Stimulated activated naive CD8-positive, alpha-beta T cell treated with anti-CD3 and anti-CD28 coated beads, Interleukin-15, Interleukin-2, amounts not matched to agents 100 ng/mL and 50 ng/mL, for 24 hours (primary cell): Measurements from ENCODE around the gene CYP4X1.
"Not testable (repeated sequence)": the region's sequence is repeated elsewhere in the genome, so short reads cannot be mapped to it uniquely, and the experiment has no call there.

Source experiments
- H3K27ac Mint-ChIP-seq: one replicate; pipeline ENCODE4 v1.8.0; 2021; ENCODE audit warnings: mild to moderate bottlenecking, mixed read lengths
- H3K27me3 Mint-ChIP-seq: one replicate; pipeline ENCODE4 v1.8.0; 2021; ENCODE audit warnings: mixed read lengths
- H3K36me3 Mint-ChIP-seq: one replicate; pipeline ENCODE4 v1.8.0; 2021; ENCODE audit warnings: low read depth, mixed read lengths
- H3K4me1 Mint-ChIP-seq: one replicate; pipeline ENCODE4 v1.8.0; 2021; ENCODE audit warnings: low read depth, mixed read lengths
- H3K4me3 Mint-ChIP-seq: one replicate; pipeline ENCODE4 v1.8.0; 2021; ENCODE audit warnings: mild to moderate bottlenecking, mixed read lengths
- H3K9me3 Mint-ChIP-seq: one replicate; pipeline ENCODE4 v1.8.0; 2021; ENCODE audit warnings: mixed read lengths

Gene CYP4X1

GRCh38 chr1:47030170-47030805 lies 6.8 kb downstream of the CYP4X1 start:
- no peaks in the 10 kb centered on the region for H3K36me3 Mint-ChIP-seq
- no peaks in the 10 kb centered on the region for H3K4me1 Mint-ChIP-seq
- H3K27me3 Mint-ChIP-seq: peaks cover 25% of the 10 kb centered on the region
- no peak overlapping the region for H3K4me3 Mint-ChIP-seq
- no peaks in the 10 kb centered on the region for H3K9me3 Mint-ChIP-seq
- no peak overlapping the region for H3K27ac Mint-ChIP-seq

- Mint-ChIP-seq H3K4me1 (no peaks in the 10 kb centered on the region), H3K4me3 (no peak overlapping the region), H3K27ac (no peak overlapping the region), H3K27me3 (peaks cover 28% of the 10 kb centered on the region), H3K36me3 (no peaks in the 10 kb centered on the region), H3K9me3 (no peaks in the 10 kb centered on the region)
Observed at GRCh38 chr1:47031059-47031458, 7.6 kb downstream of the CYP4X1 start.

GRCh38 chr1:47031585-47031984 lies 8.1 kb downstream of the CYP4X1 start:
- H3K9me3 Mint-ChIP-seq: no peaks in the 10 kb centered on the region
- H3K27ac Mint-ChIP-seq: no peak overlapping the region
- no peaks in the 10 kb centered on the region for H3K36me3 Mint-ChIP-seq
- no peaks in the 10 kb centered on the region for H3K4me1 Mint-ChIP-seq
- H3K27me3 Mint-ChIP-seq: peaks cover 28% of the 10 kb centered on the region
- no peak overlapping the region for H3K4me3 Mint-ChIP-seq

- Mint-ChIP-seq H3K4me3 (no peak overlapping the region), H3K4me1 (no peaks in the 10 kb centered on the region), H3K36me3 (no peaks in the 10 kb centered on the region)
Observed at GRCh38 chr1:47036764-47037163, 13.3 kb downstream of the CYP4X1 start.

GRCh38 chr1:47059376-47059775 lies 35.9 kb downstream of the CYP4X1 start:
- Mint-ChIP-seq H3K4me1 (no peaks in the 10 kb centered on the region), H3K27ac (no peak overlapping the region), H3K4me3 (no peak overlapping the region), H3K27me3 (peaks cover 38% of the 10 kb centered on the region), H3K36me3 (peaks cover 4% of the 10 kb centered on the region), H3K9me3 (peaks cover 4% of the 10 kb centered on the region)

More at GRCh38 chr1:47036764-47037163, 13.3 kb downstream of the CYP4X1 start:
- H3K27ac Mint-ChIP-seq: no peak overlapping the region
- H3K9me3 Mint-ChIP-seq: no peaks in the 10 kb centered on the region
- peaks cover 27% of the 10 kb centered on the region for H3K27me3 Mint-ChIP-seq

GRCh38 chr1:47067097-47067594 lies 43.7 kb downstream of the CYP4X1 start, which contains the start of gene CYP4Z1:
CYP4Z1 (plus strand) TSS chr1:47067231; CDS start chr1:47067491, 260 bp downstream.
- H3K4me1 Mint-ChIP-seq: no peaks in the 10 kb centered on the region
- H3K36me3 Mint-ChIP-seq: no peaks in the 10 kb centered on the region
- peaks cover 23% of the 10 kb centered on the region for H3K27me3 Mint-ChIP-seq
- H3K9me3 Mint-ChIP-seq: no peaks in the 10 kb centered on the region
- no peak within 1 kb of the TSS for H3K4me3 Mint-ChIP-seq
- H3K27ac Mint-ChIP-seq: no peak within 1 kb of the TSS

GRCh38 chr1:47069080-47069479 lies 45.6 kb downstream of the CYP4X1 start:
- H3K9me3 Mint-ChIP-seq, H3K4me3 Mint-ChIP-seq, H3K36me3 Mint-ChIP-seq, H3K27ac Mint-ChIP-seq, H3K4me1 Mint-ChIP-seq: not testable (repeated sequence)
- peaks cover 13% of the 10 kb centered on the region for H3K27me3 Mint-ChIP-seq

GRCh38 chr1:47069509-47069908 lies 46.0 kb downstream of the CYP4X1 start:
- H3K27ac Mint-ChIP-seq, H3K36me3 Mint-ChIP-seq, H3K4me1 Mint-ChIP-seq, H3K9me3 Mint-ChIP-seq, H3K4me3 Mint-ChIP-seq: not testable (repeated sequence)
- H3K27me3 Mint-ChIP-seq: peaks cover 13% of the 10 kb centered on the region

GRCh38 chr1:47089356-47089755 lies 65.9 kb downstream of the CYP4X1 start:
- H3K9me3 Mint-ChIP-seq, H3K36me3 Mint-ChIP-seq, H3K4me1 Mint-ChIP-seq, H3K27ac Mint-ChIP-seq, H3K4me3 Mint-ChIP-seq, H3K27me3 Mint-ChIP-seq: not testable (repeated sequence)

GRCh38 chr1:47091476-47091875 lies 68.0 kb downstream of the CYP4X1 start:
- H3K27ac Mint-ChIP-seq, H3K27me3 Mint-ChIP-seq, H3K36me3 Mint-ChIP-seq, H3K4me1 Mint-ChIP-seq, H3K4me3 Mint-ChIP-seq, H3K9me3 Mint-ChIP-seq: not testable (repeated sequence)
